ENCODE data around the gene PPP1R15B.

Gene PPP1R15B

DNA sequence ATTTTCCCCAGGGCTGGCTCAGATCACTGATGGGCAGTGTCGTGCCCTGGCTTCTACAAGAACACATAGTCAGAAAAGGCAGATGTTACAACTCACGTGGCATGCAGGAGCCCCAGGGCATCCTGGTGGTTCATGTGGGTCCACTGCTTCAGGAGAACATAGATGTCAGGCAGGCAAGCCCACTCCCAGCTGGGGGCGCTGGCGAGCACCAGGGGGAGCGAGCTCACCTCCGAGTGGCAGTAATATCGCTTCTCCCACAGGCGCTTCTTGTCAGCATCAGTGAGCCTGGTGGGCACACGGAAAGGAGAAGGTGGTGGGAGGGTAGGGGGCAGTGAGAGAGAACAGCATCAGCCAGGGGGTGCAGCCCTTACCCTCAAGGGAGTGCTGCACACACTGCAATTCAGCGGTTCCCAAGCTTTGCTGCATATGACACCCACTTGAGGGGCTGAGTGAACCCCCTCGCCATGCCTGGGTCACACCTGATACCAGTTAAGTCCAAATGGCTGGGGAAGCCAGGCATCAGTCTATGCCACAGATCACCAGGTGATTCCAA, 34.3 kb upstream of the PPP1R15B start:
- in situ Hi-C loops (cut with HindIII; ENCODE audit: low sequenced_read_pairs), result loop anchor here (10.0 kb wide), 1 partner anchor 59 kb away; no protein-coding TSS in a partner anchor

GRCh38 chr1:204443871-204444581, 32.4 kb upstream of the PPP1R15B start:
- in situ Hi-C loops (cut with HindIII; ENCODE audit: low sequenced_read_pairs), result loop anchor here (5.0 to 10.0 kb wide), 2 partner anchors 37 to 61 kb away; no protein-coding TSS in a partner anchor

- in situ Hi-C loops (cut with HindIII; ENCODE audit: low sequenced_read_pairs), result loop anchor here (5.0 to 10.0 kb wide), 2 partner anchors 36 to 62 kb away; no protein-coding TSS in a partner anchor
Observed at GRCh38 chr1:204443260-204443619, 31.6 kb upstream of the PPP1R15B start.

GRCh38 chr1:204442376-204443259, 31.0 kb upstream of the PPP1R15B start:
- in situ Hi-C loops (cut with HindIII; ENCODE audit: low sequenced_read_pairs), result loop anchor here (5.0 to 10.0 kb wide), 2 partner anchors 35 to 62 kb away; no protein-coding TSS in a partner anchor

DNA sequence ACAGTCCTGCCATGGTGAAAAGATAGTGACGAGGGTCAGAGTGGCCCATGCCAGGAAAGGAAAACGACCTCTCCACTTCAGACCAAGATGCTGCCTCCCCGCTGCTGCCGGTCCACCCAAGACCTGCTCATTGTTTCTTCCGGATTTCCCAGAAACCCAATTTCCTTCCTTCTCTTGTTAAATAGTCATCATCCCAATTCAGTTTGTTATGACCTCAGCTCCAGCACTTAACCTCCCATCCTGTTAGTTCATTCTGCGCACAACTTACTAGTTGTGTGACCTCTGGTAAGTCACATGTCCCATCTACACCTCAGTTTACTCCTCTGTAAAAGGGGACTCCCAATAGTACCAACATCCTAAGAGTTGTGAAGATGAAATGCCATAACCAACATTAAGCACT, 29.9 kb upstream of the PPP1R15B start:
- in situ Hi-C loops (cut with HindIII; ENCODE audit: low sequenced_read_pairs), result loop anchor here (5.0 to 10.0 kb wide), 2 partner anchors 34 to 63 kb away; no protein-coding TSS in a partner anchor

- in situ Hi-C loops (cut with HindIII; ENCODE audit: low sequenced_read_pairs), result loop anchor here (5.0 to 10.0 kb wide), 2 partner anchors 32 to 65 kb away; no protein-coding TSS in a partner anchor
Observed at GRCh38 chr1:204439621-204440375, 28.2 kb upstream of the PPP1R15B start.

DNA sequence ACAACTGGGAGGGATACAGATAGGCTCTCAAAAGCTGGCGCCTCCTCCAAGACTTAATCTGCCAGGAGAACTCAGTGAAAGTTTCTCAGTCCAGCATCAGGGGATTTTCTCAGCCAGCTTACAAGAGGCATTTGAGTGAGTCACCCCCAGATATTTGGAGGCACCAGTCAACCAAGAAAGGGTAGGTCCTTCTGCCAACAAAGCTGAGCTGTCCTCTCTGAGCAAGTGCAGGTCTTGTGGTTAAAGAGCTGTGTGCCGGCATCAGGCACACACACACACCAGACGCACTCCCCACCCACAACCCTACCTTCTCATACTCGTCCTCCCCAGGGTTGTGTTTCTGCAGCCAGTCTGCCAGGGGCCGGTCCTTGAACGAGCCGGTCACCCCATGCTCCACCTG, 27.0 kb upstream of the PPP1R15B start:
- in situ Hi-C loops (cut with HindIII; ENCODE audit: low sequenced_read_pairs), result no loop called here

DNA sequence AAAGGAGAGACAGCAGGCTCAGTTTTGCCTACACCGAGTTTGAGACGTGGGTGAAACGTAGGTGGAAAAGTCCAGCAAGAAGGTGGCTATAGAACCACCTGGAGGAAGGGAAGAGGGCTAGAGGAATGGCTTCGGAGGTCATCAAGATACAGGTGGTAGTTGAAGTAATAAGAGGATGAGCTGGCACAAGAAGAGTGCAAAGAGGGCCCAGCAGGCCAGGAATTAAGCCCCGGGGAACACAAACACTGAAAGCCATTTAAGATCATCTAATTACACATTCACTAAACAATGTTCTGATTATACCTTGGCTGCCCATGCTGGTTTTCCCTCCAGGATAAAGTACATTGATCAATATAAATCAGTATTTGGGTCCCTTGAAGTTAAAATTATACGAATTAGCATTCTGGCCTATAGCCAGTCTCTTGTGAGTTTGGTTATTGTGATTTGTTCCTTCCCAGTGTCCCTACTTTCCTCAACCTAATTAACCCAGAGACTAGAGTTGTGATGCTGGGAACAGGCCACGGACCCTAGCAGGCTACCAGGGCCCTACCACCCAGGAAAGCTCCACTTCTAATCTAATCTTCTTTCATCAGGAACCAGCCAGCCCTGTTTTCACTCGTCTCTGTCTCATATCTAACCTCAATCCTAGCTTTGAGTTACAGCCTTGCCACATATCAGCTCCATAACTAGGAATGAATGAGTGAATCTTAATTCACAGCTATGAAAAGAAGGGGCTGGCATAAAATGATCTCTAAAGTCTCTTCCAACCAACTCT, 26.4 kb upstream of the PPP1R15B start:
- in situ Hi-C loops (cut with HindIII; ENCODE audit: low sequenced_read_pairs), result no loop called here

DNA sequence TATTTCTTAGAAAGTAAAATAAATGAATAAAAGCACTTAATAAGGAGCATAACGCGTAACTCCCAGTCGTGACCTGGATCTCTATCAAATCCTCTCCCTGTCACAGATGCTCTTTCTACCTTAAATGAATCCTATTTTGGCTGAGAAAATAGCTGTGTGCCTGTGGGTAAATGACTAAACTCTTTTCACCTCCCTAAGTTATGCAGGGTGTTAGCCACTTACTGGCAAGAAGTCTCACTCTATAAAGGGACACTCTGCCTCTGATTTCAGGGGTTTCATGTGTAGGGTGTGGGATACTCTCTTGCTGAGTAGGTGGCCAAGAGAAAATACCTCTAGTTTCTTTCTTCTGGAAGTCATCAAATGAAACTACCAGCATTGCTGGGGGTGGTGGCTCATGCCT, 24.3 kb upstream of the PPP1R15B start:
- in situ Hi-C loops (cut with HindIII; ENCODE audit: low sequenced_read_pairs), result no loop called here

GRCh38 chr1:204435381-204435831, 23.8 kb upstream of the PPP1R15B start:
- in situ Hi-C loops (cut with HindIII; ENCODE audit: low sequenced_read_pairs), result no loop called here

GRCh38 chr1:204434116-204434755, 22.6 kb upstream of the PPP1R15B start:
- in situ Hi-C loops (cut with HindIII; ENCODE audit: low sequenced_read_pairs), result no loop called here

DNA sequence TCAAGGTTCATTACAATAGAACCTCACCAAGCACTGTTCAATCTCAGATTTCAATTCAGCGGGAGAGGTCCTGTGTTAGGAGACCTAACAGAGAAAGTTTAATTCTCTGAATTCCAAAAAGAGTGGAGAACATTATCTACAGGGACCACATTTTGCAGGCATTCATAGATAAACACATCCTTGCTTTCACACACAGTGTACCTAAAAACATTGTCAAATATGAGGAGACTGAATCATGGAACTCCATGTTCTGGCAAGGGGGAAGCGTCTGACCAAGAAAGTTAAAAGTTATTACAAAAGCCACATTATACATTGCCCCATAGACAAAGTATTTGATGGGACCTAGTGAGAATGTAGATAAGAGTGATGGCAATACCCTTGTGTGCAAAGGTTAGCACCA, 21.1 kb upstream of the PPP1R15B start:
- in situ Hi-C loops (cut with HindIII; ENCODE audit: low sequenced_read_pairs), result no loop called here

DNA sequence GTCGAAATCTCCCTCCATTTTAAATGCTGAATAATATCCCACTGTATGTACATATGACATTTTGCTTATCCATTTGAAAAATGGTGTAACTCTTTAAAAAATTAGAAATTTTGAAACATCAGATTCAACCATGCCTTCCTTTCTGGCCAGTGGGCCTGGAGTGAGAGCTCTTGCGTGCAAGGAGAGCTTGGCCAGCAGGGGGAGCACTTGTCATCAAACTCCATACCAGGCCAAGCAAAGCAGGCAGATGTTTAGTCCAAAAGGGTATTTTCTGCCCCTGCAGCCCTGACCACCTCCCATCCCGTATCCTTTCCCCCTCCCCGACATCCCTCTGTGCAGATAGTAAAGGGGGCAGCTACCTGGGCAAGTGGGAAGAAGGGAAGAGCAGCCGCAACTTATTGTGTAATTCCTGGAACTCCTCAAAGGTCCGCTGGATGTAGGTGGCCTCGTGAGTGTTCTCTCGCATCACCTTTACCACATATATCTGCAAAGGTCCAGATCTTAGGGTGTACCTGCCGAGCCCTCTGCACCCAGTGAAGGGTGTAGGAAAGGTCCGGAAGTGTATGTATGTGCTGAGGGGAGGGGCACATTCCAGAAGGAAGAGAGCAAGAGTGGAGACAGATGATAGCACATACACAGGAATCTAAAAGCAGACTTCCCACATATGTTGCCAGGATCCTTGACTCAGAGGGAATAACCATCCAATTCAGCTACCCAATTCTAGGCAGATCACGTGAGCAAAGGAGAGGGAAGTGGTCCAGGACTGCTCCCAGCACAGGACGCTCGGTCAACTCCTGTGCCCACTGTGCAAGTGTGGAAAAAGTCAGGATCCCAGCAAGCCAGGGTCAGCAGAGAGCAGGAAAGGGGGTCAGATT, 19.9 kb upstream of the PPP1R15B start:
- in situ Hi-C loops (cut with HindIII; ENCODE audit: low sequenced_read_pairs), result no loop called here

- in situ Hi-C loops (cut with HindIII; ENCODE audit: low sequenced_read_pairs), result no loop called here
Observed at GRCh38 chr1:204429746-204430145, 18.1 kb upstream of the PPP1R15B start.

DNA sequence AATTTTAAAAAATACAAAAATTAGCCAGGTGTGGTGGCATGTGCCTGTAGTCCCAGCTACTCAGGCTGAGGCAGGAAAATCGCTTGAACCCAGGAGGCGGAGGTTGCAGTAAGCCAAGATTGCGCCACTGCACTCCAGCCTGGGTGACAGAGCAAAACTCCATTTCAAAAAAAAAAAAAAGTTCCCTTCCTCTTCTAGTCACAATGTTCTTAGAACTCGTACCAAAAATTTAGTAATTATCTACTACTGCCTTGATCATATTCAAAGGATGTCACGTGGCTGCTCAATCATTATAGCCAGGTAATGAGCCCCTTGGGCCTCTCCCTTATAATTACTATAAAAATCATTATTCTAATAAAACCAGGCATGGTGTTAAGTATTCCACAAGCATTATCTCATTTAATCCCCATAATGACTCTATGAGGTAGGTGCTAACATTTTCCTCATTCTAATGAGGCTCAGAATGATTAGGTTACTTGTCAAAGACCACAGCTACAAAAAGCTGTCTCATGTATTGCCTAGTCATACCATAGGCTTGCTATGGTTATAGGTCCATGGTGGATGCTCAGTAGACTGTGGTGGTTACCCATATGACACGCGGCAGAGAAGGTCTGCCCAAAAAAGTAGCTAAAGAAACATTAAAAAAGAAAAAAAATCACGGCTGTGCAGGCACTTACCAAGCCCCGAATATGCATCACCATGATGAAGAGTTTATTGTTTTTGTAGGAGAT, 15.5 kb upstream of the PPP1R15B start:
- in situ Hi-C loops (cut with HindIII; ENCODE audit: low sequenced_read_pairs), result no loop called here

DNA sequence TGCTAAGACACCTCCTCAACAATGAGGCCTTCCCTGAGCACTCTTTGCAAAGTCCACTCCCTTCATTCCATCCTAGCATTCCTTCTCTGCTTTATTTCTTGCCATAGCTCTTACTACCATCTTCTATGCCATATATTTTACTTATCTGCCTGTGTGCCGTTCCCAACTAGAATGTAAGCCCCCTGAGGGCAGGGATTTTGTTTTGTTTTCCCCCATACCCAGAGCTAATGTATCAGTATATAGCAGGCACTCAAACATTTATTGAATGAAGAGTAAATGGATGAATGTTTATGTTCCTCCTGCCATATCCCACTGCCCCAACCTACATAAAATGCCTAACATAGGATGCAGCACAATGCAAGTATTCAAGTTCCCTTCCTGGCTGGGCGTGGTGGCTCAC, 14.9 kb upstream of the PPP1R15B start:
- in situ Hi-C loops (cut with HindIII; ENCODE audit: low sequenced_read_pairs), result no loop called here

DNA sequence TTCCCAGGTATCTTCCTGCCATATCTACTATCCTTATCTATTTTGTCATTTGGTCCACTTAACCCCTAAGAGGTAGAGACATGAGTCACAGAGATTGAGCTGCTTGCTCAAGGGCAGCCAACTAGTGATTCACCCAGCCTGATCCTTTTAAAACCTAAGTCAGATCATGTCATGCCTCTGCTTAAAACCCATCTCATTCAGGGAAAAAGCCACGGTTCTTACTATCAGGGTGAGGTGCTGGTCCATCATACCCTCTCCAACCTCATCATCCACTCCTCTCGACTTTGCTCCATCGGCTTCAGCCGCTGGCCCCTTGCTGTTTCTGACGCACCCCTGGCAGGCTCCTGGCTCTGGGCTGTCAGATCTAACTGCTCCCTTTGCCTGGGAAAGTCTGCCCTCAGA, 14.4 kb upstream of the PPP1R15B start:
- in situ Hi-C loops (cut with HindIII; ENCODE audit: low sequenced_read_pairs), result no loop called here

GRCh38 chr1:204424621-204425020, 13.0 kb upstream of the PPP1R15B start:
- in situ Hi-C loops (cut with HindIII; ENCODE audit: low sequenced_read_pairs), result no loop called here

Data from DLD1 (cell line).